SK-N-SH (cell line): ENCODE results near the gene CYP4F12. TPM values are rescaled to one million over a fixed set of nuclear protein-coding genes. Genes with fewer than 3 reads are reported as not detected.
"Not testable (repeated sequence)": the region's sequence is repeated elsewhere in the genome, so short reads cannot be mapped to it uniquely, and the experiment has no call there.

Source experiments
- CTCF ChIA-PET: fragments of 300-600, 350-600 bp; formaldehyde crosslinking; extraction: SDS; loops from one replicate; lab custom pipeline; 2021; lab: Yijun Ruan, JAX
- POLR2A ChIA-PET: fragments of 350-600 bp; sonication (Branson Sonifier 250); formaldehyde crosslinking; extraction: SDS; loops from one replicate; lab custom pipeline; 2020; ENCODE audit warnings: antibody characterized with exemption, inconsistent platforms; lab: Yijun Ruan, JAX
- DNase-seq: peaks from one replicate; pipeline ENCODE4 v3.0.0; 2012
- H2AFZ ChIP-seq: fragments of 200-600 bp; sonication (generic); 2 replicates; pipeline ENCODE4 v1.8.1; 2016; ENCODE audit warnings: antibody characterized with exemption, mild to moderate bottlenecking, low read depth
- H3F3A ChIP-seq: fragments of 200-600 bp; sonication (generic); replicated peaks from 2 replicates; pipeline ENCODE3; 2016; ENCODE audit warnings: antibody characterized with exemption, mild to moderate bottlenecking; ENCODE audit not compliant: insufficient read depth
- H3K27ac ChIP-seq, 2 experiments: fragments of 200-500 bp in 1 of 2; fragments of 200-600 bp in 1 of 2; sonication (Bioruptor generic) in 1 of 2; sonication (generic), shearing (Covaris generic) in 1 of 2; 2 replicates each; pipeline versions ENCODE4 v1.5.1 to v1.6.1; 2014 to 2016; ENCODE audit warnings: low read depth in 2 of 2, inconsistent platforms in 1 of 2, low read length in 1 of 2, mild to moderate bottlenecking in 1 of 2, mixed read lengths in 1 of 2
- H3K27me3 ChIP-seq: fragments of 200-600 bp; sonication (generic), shearing (Covaris generic); 2 replicates; pipeline ENCODE4 v1.6.1; 2016; ENCODE audit warnings: mixed run types; ENCODE audit not compliant: insufficient read depth
- H3K36me3 ChIP-seq, 2 experiments: fragments of 200-500 bp in 1 of 2; fragments of 200-600 bp in 1 of 2; sonication (Bioruptor generic) in 1 of 2; sonication (generic) in 1 of 2; replicated peaks in 1 of 2; 2 replicates each; pipeline versions ENCODE3 to v1.5.1; 2014 to 2016; ENCODE audit warnings: low read length in 1 of 2, mild to moderate bottlenecking in 1 of 2; ENCODE audit not compliant: insufficient read depth in 2 of 2, control insufficient read depth in 1 of 2
- H3K4me1 ChIP-seq, 2 experiments: fragments of 200-500 bp in 1 of 2; fragments of 200-600 bp in 1 of 2; sonication (Bioruptor generic) in 1 of 2; sonication (generic), shearing (Covaris generic) in 1 of 2; 2 replicates each; pipeline versions ENCODE4 v1.5.1 to v1.6.1; 2014 to 2016; ENCODE audit warnings: low read depth in 1 of 2, low read length in 1 of 2, mixed run types in 1 of 2; ENCODE audit not compliant: insufficient read depth in 2 of 2, control insufficient read depth in 1 of 2
- H3K4me2 ChIP-seq: fragments of 200-600 bp; sonication (generic), shearing (Covaris generic); 2 replicates; pipeline ENCODE4 v1.6.1; 2017; ENCODE audit warnings: mixed run types
- H3K4me3 ChIP-seq, 2 experiments: fragments of 200-500 bp in 1 of 2; fragments of 200-600 bp in 1 of 2; sonication (Bioruptor generic) in 1 of 2; sonication (generic), shearing (Covaris generic) in 1 of 2; 2 replicates each; pipeline versions ENCODE4 v1.5.1 to v1.8.1; 2014 to 2016; ENCODE audit warnings: low read depth in 2 of 2, inconsistent platforms in 1 of 2, low read length in 1 of 2, mild to moderate bottlenecking in 1 of 2, mixed read lengths in 1 of 2, moderate library complexity in 1 of 2
- H3K79me2 ChIP-seq: fragments of 200-600 bp; sonication (generic); 2 replicates; pipeline ENCODE4 v1.8.1; 2017; ENCODE audit warnings: mild to moderate bottlenecking; ENCODE audit not compliant: insufficient read depth
- H3K9ac ChIP-seq: fragments of 200-600 bp; sonication (generic); 2 replicates; pipeline ENCODE4 v1.6.1; 2017; ENCODE audit warnings: mixed run types
- H3K9me2 ChIP-seq: fragments of 200-600 bp; sonication (generic); 2 replicates; pipeline ENCODE4 v1.6.1; 2017; ENCODE audit warnings: mixed run types
- H3K9me3 ChIP-seq: fragments of 200-600 bp; sonication (generic); 2 replicates; pipeline ENCODE4 v1.6.1; 2017; ENCODE audit warnings: mixed run types, mild to moderate bottlenecking, moderate library complexity
- H4K20me1 ChIP-seq: fragments of 200-600 bp; sonication (generic); 2 replicates; pipeline ENCODE4 v1.6.1; 2017; ENCODE audit warnings: mild to moderate bottlenecking, mixed run types; ENCODE audit not compliant: insufficient read depth
- ELF1 ChIP-seq: IDR thresholded peaks from 2 replicates; pipeline ENCODE4 v1.4.0; 2012
- EP300 ChIP-seq, 2 experiments: IDR thresholded peaks; 2 replicates each; pipeline versions ENCODE4 v1.4.0 to v1.6.1; 2012; ENCODE audit warnings: borderline replicate concordance in 1 of 2, low read depth in 1 of 2, low read length in 1 of 2
- EZH2phosphoT487 ChIP-seq: fragments of 200-600 bp; sonication (generic); IDR thresholded peaks from 2 replicates; pipeline ENCODE4 v1.6.1; 2017; ENCODE audit warnings: low read depth, mixed run types, mild to moderate bottlenecking, antibody characterized with exemption, moderate library complexity, borderline replicate concordance
- FOSL2 ChIP-seq: IDR thresholded peaks from 2 replicates; pipeline ENCODE4 v1.4.0; 2012; ENCODE audit warnings: low read depth, mild to moderate bottlenecking, moderate library complexity, borderline replicate concordance
- FOXJ3 ChIP-seq: sonication (generic); formaldehyde crosslinking; IDR thresholded peaks from 2 replicates; pipeline ENCODE4 v1.5.1; 2020; ENCODE audit warnings: mild to moderate bottlenecking, missing genetic modification reagents
- FOXM1 ChIP-seq: IDR thresholded peaks from 2 replicates; pipeline ENCODE4 v1.4.0; 2012; ENCODE audit warnings: low read depth, mild to moderate bottlenecking
- GATA2 ChIP-seq: sonication (generic); formaldehyde crosslinking; IDR thresholded peaks from 2 replicates; pipeline ENCODE4 v1.5.0; 2020; ENCODE audit warnings: mild to moderate bottlenecking, missing genetic modification reagents
- RAD21 ChIP-seq: IDR thresholded peaks from 2 replicates; pipeline ENCODE4 v1.6.1; 2012; ENCODE audit warnings: mild to moderate bottlenecking, low read length
- RCOR1 ChIP-seq: fragments of 150-350 bp; IDR thresholded peaks from 2 replicates; pipeline ENCODE4 v1.6.1; 2017; ENCODE audit warnings: antibody characterized with exemption, low read length
- RFX5 ChIP-seq: IDR thresholded peaks from 2 replicates; pipeline ENCODE4 v1.6.1; 2012; ENCODE audit warnings: mild to moderate bottlenecking, improper control_type of control experiment, low read length
- RXRA ChIP-seq: IDR thresholded peaks from 2 replicates; pipeline ENCODE4 v1.4.0; 2012; ENCODE audit warnings: low read depth, mild to moderate bottlenecking, borderline replicate concordance
- SMC3 ChIP-seq: IDR thresholded peaks from 2 replicates; pipeline ENCODE4 v1.6.1; 2012; ENCODE audit warnings: low read depth, low read length, improper control_type of control experiment
- TAF1 ChIP-seq: IDR thresholded peaks from 2 replicates; pipeline ENCODE4 v1.6.1; 2012; ENCODE audit warnings: low read depth, mild to moderate bottlenecking, low read length, moderate library complexity, borderline replicate concordance
- TCF12 ChIP-seq: IDR thresholded peaks from 2 replicates; pipeline ENCODE4 v1.4.0; 2012
- TEAD4 ChIP-seq: IDR thresholded peaks from 2 replicates; pipeline ENCODE4 v1.4.0; 2012; ENCODE audit warnings: mild to moderate bottlenecking, borderline replicate concordance; ENCODE audit not compliant: insufficient read depth
- WGBS: methylation state at CpG from one replicate; pipeline ENCODE4 v1.1.6; 2017; ENCODE audit warnings: low lambda C conversion rate; 5-methylcytosine and 5-hydroxymethylcytosine counted together
- polyA plus RNA-seq, 3 experiments: library from polyadenylated mRNA; depleted of rRNA; stranded (reverse); fragments of >200 nt; gene quantifications; 2 replicates each; pipeline ENCODE4 v1.2.3, GENCODE V29; 2012
- TF ChIP-seq, protein P1 (sequence below): IDR thresholded peaks from 2 replicates; pipeline ENCODE4; 2012
- TF ChIP-seq, protein P2 (sequence below): fragments of 150-350 bp; IDR thresholded peaks from 2 replicates; pipeline ENCODE4 v1.6.1; 2016; ENCODE audit warnings: mild to moderate bottlenecking, low read depth, low read length
- TF ChIP-seq, protein P3 (sequence below): fragments of 150-350 bp; IDR thresholded peaks from 2 replicates; pipeline ENCODE4 v1.6.1; 2017; ENCODE audit warnings: antibody characterized with exemption, low read length, low read depth, borderline replicate concordance
- TF ChIP-seq, protein P4 (sequence below): IDR thresholded peaks from 2 replicates; pipeline ENCODE4 v1.4.0; 2012; ENCODE audit warnings: low read depth

CYP4F12 gene
- polyA plus RNA-seq, 1 of the 3 experiments (the other 2 are of a cell fraction) = not detected

DNA sequence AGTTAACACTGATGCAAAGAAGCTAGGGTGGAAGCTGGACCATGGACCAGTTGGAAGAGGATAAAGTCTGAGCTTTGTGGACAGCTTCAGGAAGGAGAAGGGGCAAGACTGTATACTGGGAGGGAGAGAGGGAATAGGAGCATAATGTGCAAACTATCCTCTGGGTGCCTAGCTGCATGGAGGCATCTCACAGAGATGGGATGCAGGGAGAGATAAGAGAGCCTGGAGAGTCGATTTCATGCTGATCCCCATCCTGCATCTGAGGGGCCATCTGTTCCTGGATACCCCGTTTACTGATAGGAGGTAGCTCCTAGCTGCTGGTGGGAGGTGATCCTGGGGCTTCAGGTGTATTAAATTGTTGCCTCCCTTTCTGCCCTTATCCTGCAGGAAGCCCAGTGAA is 23.4 kb upstream of the CYP4F12 start:
- no peak for DNase-seq
- Histone ChIP-seq H3F3A (no peaks in the 10 kb centered on the region), H3K27me3 (no peaks in the 10 kb centered on the region), H3K9me3 (no peaks in the 10 kb centered on the region), H2AFZ (no peak overlapping the region), H3K27ac (no peak overlapping the region), H3K36me3 (no peaks in the 10 kb centered on the region), H3K9ac (no peak overlapping the region), H4K20me1 (no peaks in the 10 kb centered on the region), H3K4me1 (no peaks in the 10 kb centered on the region), H3K79me2 (no peaks in the 10 kb centered on the region), H3K9me2 (no peaks in the 10 kb centered on the region), H3K4me2 (no peak overlapping the region), H3K4me3 (no peak overlapping the region)
- ChIA-PET POLR2A (no interaction called here), CTCF (no interaction called here)
- 13% methylated on average over 2 of the region's 2 CpGs for WGBS
- no peak for TF ChIP-seq GATA2 (CRISPR knock-in tag)
- TF ChIP-seq RXRA = no peak
- TF ChIP-seq RAD21 = no peak
- no peak for TF ChIP-seq EP300 (IDR thresholded peaks at IDR 0.05; ENCODE audit: borderline replicate concordance in 1 of 2, low read depth in 1 of 2, low read length in 1 of 2)
- TF ChIP-seq ELF1 = no peak
- TF ChIP-seq TAF1 = no peak
- TF ChIP-seq SMC3 = no peak
- no peak for TF ChIP-seq RCOR1
- TF ChIP-seq FOSL2 = no peak
- TF ChIP-seq EZH2phosphoT487 = no peak
- TF ChIP-seq, protein P1, sequence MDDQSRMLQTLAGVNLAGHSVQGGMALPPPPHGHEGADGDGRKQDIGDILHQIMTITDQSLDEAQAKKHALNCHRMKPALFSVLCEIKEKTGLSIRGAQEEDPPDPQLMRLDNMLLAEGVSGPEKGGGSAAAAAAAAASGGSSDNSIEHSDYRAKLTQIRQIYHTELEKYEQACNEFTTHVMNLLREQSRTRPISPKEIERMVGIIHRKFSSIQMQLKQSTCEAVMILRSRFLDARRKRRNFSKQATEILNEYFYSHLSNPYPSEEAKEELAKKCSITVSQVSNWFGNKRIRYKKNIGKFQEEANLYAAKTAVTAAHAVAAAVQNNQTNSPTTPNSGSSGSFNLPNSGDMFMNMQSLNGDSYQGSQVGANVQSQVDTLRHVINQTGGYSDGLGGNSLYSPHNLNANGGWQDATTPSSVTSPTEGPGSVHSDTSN = no peak
- no peak for TF ChIP-seq TEAD4
- TF ChIP-seq FOXM1 = no peak

DNA sequence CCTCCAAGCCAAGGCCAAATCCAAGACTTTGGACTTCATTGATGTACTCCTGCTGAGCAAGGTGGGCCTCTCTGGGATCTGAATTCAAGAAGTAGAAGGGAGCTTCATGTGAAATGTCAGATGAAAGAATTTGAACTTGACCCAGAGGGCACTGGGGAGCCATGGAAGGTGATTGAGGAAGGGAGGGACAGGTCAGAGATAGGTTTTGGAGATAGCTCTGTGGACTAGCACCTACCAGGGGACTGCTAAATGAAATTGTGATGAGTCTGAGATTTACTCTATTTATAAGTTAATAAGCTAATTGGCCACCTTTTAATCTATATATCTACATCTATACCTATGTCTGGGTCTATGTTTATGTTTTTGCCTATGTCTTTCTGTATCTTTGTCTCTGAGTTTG is 22.8 kb upstream of the CYP4F12 start:
- H3K27me3 ChIP-seq, H3K4me2 ChIP-seq, DNase-seq, H3K79me2 ChIP-seq, POLR2A ChIA-PET, H3K4me3 ChIP-seq, H3K4me1 ChIP-seq, H4K20me1 ChIP-seq, H3F3A ChIP-seq, H2AFZ ChIP-seq, H3K9me3 ChIP-seq, H3K9me2 ChIP-seq, CTCF ChIA-PET, H3K9ac ChIP-seq, H3K36me3 ChIP-seq, H3K27ac ChIP-seq: not testable (repeated sequence)

DNA sequence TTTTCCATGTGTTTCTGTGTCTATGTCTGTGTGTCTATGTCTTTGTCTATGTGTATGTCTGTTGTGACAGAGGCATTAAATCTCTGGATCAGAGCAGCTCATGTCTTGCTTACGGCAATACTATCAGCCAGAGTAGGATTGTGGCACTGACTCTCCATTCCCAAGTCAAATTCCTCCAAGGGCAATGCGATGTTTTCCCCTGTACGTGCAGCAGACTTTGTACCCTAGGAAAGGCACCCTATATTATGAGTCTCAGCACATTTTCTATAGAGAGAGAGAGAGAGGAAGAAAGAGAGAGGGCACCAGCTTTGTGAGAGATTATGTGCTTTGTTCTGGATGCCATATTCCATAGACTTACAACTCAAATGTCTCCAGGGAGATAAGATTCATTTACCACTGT is 21.1 kb upstream of the CYP4F12 start:
- Histone ChIP-seq H3K27ac (no peak overlapping the region), H3K4me2 (no peak overlapping the region), H3K9me3 (no peaks in the 10 kb centered on the region), H3K79me2 (no peaks in the 10 kb centered on the region), H3F3A (no peaks in the 10 kb centered on the region), H3K4me1 (no peaks in the 10 kb centered on the region), H3K36me3 (no peaks in the 10 kb centered on the region), H4K20me1 (no peaks in the 10 kb centered on the region), H3K9ac (no peak overlapping the region), H3K27me3 (no peaks in the 10 kb centered on the region), H2AFZ (no peak overlapping the region), H3K4me3 (no peak overlapping the region), H3K9me2 (no peaks in the 10 kb centered on the region)
- no peak for DNase-seq
- ChIA-PET POLR2A (no interaction called here), CTCF (no interaction called here)
- 12% methylated on average over 3 of the region's 3 CpGs for WGBS
- TF ChIP-seq, protein P2, sequence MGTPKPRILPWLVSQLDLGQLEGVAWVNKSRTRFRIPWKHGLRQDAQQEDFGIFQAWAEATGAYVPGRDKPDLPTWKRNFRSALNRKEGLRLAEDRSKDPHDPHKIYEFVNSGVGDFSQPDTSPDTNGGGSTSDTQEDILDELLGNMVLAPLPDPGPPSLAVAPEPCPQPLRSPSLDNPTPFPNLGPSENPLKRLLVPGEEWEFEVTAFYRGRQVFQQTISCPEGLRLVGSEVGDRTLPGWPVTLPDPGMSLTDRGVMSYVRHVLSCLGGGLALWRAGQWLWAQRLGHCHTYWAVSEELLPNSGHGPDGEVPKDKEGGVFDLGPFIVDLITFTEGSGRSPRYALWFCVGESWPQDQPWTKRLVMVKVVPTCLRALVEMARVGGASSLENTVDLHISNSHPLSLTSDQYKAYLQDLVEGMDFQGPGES = no peak
- TF ChIP-seq GATA2 (CRISPR knock-in tag) (no peak), RFX5 (no peak), TCF12 (no peak), FOXJ3 (no peak), TAF1 (no peak), FOXM1 (no peak), RAD21 (no peak)
- TF ChIP-seq, protein P3, sequence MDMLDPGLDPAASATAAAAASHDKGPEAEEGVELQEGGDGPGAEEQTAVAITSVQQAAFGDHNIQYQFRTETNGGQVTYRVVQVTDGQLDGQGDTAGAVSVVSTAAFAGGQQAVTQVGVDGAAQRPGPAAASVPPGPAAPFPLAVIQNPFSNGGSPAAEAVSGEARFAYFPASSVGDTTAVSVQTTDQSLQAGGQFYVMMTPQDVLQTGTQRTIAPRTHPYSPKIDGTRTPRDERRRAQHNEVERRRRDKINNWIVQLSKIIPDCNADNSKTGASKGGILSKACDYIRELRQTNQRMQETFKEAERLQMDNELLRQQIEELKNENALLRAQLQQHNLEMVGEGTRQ = no peak
- TF ChIP-seq, protein P4, sequence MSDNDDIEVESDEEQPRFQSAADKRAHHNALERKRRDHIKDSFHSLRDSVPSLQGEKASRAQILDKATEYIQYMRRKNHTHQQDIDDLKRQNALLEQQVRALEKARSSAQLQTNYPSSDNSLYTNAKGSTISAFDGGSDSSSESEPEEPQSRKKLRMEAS = no peak
